Testis (tissue), 2 donors: ENCODE measurements around the gene GSG1L.

ENCODE experiments used
- CTCF ChIP-seq, 3 experiments: fragments of 450-650 bp in 2 of 3; fragments of 200-600 bp in 1 of 3; sonication (generic) in 1 of 3; IDR thresholded peaks; one replicate each; pipeline ENCODE4 v1.5.1; 2016 to 2019; ENCODE audit warnings: antibody characterized with exemption in 3 of 3, mild to moderate bottlenecking in 2 of 3, moderate library complexity in 1 of 3
- POLR2A ChIP-seq: fragments of 450-650 bp; IDR thresholded peaks from one replicate; pipeline ENCODE4 v1.6.1; 2017; ENCODE audit warnings: antibody characterized with exemption, mild to moderate bottlenecking, moderate library complexity

- TF ChIP-seq CTCF (IDR thresholded peaks at IDR 0.05), result no peak
- TF ChIP-seq POLR2A, result no peak
Measured at GRCh38 chr16:27776556-27777225, 286.8 kb downstream of the GSG1L start.
